K562 (cell line): Measurements from ENCODE around the gene QKI. TPM values are rescaled to one million over a fixed set of nuclear protein-coding genes. Genes with fewer than 3 reads are reported as not detected.

ENCODE experiments used
- ATAC-seq: fragments of 200-7000 bp; cut with Tn5 transposase; 3 replicates; pipeline ENCODE4 v1.9.1; 2020; ENCODE audit warnings: moderate library complexity
- BruUV-seq: library from RNA; stranded (reverse); fragments of 400-500 nt; replicated peaks from 2 replicates; lab custom pipeline; 2021; lab: Mats Ljungman, UMichigan
- CTCF ChIA-PET: fragments of 300-600 bp; formaldehyde crosslinking; extraction: SDS; loops from one replicate; lab custom pipeline; 2021; ENCODE audit warnings: low intra/inter-chr PET ratio; lab: Yijun Ruan, JAX
- POLR2A ChIA-PET: fragments of 300-600, 350-650 bp; sonication (Branson Sonifier 250); formaldehyde crosslinking; extraction: SDS; loops from one replicate; lab custom pipeline; 2021; ENCODE audit warnings: antibody characterized with exemption, inconsistent platforms; lab: Yijun Ruan, JAX
- DNase-seq, 4 experiments: peaks; one replicate each; pipeline versions ENCODE4 v3.0.0 to v3.0.0-alpha.2; 2011 to 2018; ENCODE audit warnings: low spot score in 3 of 4, mixed read lengths in 3 of 4; ENCODE audit errors: extremely low read depth in 1 of 4
- FAIRE-seq: peaks from 2 replicates; lab custom pipeline; 2011; peaks lifted over from hg19 to GRCh38; lab: Jason Lieb, UNC
- H2AFZ ChIP-seq: 2 replicates; pipeline ENCODE4 v1.6.0; 2011; ENCODE audit warnings: low read depth, low read length, control low read depth, inconsistent platforms
- H3K27ac ChIP-seq: fragments of 200-600 bp; 3 replicates; pipeline ENCODE4 v1.8.0; 2011; ENCODE audit warnings: low read depth, mild to moderate bottlenecking, control low read depth, inconsistent platforms, low read length, moderate library complexity, mixed read lengths; ENCODE audit errors: extremely low read depth
- H3K27me3 ChIP-seq, 2 experiments: fragments of 300-600 bp in 1 of 2; 2 replicates in 1 of 2; 3 replicates in 1 of 2; pipeline versions ENCODE4 v1.6.0 to v1.8.0; 2011; ENCODE audit warnings: inconsistent platforms in 2 of 2, low read length in 2 of 2, mild to moderate bottlenecking in 1 of 2, mixed read lengths in 1 of 2, moderate library complexity in 1 of 2; ENCODE audit not compliant: control insufficient read depth in 2 of 2, insufficient read depth in 2 of 2
- H3K36me3 ChIP-seq: fragments of 300-600 bp; 3 replicates; pipeline ENCODE4 v1.8.0; 2011; ENCODE audit warnings: mild to moderate bottlenecking, low read length, inconsistent platforms; ENCODE audit not compliant: control insufficient read depth, insufficient read depth
- H3K4me1 ChIP-seq, 2 experiments: fragments of 200-600 bp in 1 of 2; replicated peaks in 1 of 2; 2 replicates in 1 of 2; 3 replicates in 1 of 2; pipeline versions ENCODE4 v1.5.1 to v1.8.0; 2011; ENCODE audit warnings: inconsistent platforms in 2 of 2, low read length in 2 of 2, mild to moderate bottlenecking in 1 of 2, mixed read lengths in 1 of 2, moderate library complexity in 1 of 2; ENCODE audit not compliant: control insufficient read depth in 2 of 2, insufficient read depth in 2 of 2
- H3K4me2 ChIP-seq: 2 replicates; pipeline ENCODE4 v1.6.1; 2011; ENCODE audit warnings: low read length, control low read depth, inconsistent platforms, mixed read lengths; ENCODE audit not compliant: insufficient read depth
- H3K4me3 ChIP-seq: fragments of 200-600 bp; sonication (generic), shearing (Covaris generic); 2 replicates; pipeline ENCODE4 v1.5.1; 2016; ENCODE audit warnings: control low read depth, inconsistent platforms
- H3K79me2 ChIP-seq: fragments of 200-600 bp; 3 replicates; pipeline ENCODE4 v1.8.0; 2011; ENCODE audit warnings: low read length, inconsistent platforms; ENCODE audit not compliant: control insufficient read depth, insufficient read depth
- H3K9ac ChIP-seq, 2 experiments: 2 replicates each; pipeline versions ENCODE4 v1.6.0 to v1.6.1; 2011; ENCODE audit warnings: low read depth in 2 of 2, low read length in 2 of 2, control low read depth in 1 of 2, inconsistent platforms in 1 of 2, mild to moderate bottlenecking in 1 of 2, mixed read lengths in 1 of 2; ENCODE audit not compliant: insufficient read depth in 1 of 2
- H3K9me1 ChIP-seq: one replicate; pipeline ENCODE4 v1.6.0; 2011; ENCODE audit warnings: inconsistent platforms, mild to moderate bottlenecking, low read length, moderate library complexity; ENCODE audit not compliant: control insufficient read depth, insufficient read depth
- H3K9me3 ChIP-seq: replicated peaks from 2 replicates; pipeline ENCODE4 v1.5.1; 2011; ENCODE audit warnings: low read depth, low read length, inconsistent platforms; ENCODE audit not compliant: control insufficient read depth, insufficient read depth
- H4K20me1 ChIP-seq: replicated peaks from 2 replicates; pipeline ENCODE4 v1.6.1; 2011; ENCODE audit warnings: low read length, inconsistent platforms, mixed read lengths; ENCODE audit not compliant: control insufficient read depth, insufficient read depth
- CBX5 ChIP-seq: IDR thresholded peaks from 2 replicates; pipeline ENCODE4 v1.6.1; 2014; ENCODE audit warnings: low read depth, borderline replicate concordance
- EP400 ChIP-seq: fragments of 450-650 bp; IDR thresholded peaks from 2 replicates; pipeline ENCODE4 v1.6.1; 2017; ENCODE audit warnings: antibody characterized with exemption, mild to moderate bottlenecking, moderate library complexity
- MXI1 ChIP-seq: IDR thresholded peaks from 2 replicates; pipeline ENCODE4 v1.6.1; 2011; ENCODE audit warnings: low read depth, mild to moderate bottlenecking, improper control_type of control experiment, low read length
- NFATC3 ChIP-seq: fragments of 450-650 bp; IDR thresholded peaks from 2 replicates; pipeline ENCODE4 v1.6.1; 2017; ENCODE audit warnings: mild to moderate bottlenecking
- NFRKB ChIP-seq: fragments of 450-650 bp; IDR thresholded peaks from 2 replicates; pipeline ENCODE4 v1.6.1; 2016; ENCODE audit warnings: low read depth
- SMAD4 ChIP-seq: fragments of 250-450 bp; sonication (Bioruptor Pico); conservative IDR thresholded peaks from 2 replicates; pipeline ENCODE4 v1.8.0; 2021; ENCODE audit warnings: inconsistent platforms, mild to moderate bottlenecking, moderate library complexity
- ZNF696 ChIP-seq: fragments of 250-450 bp; sonication (Bioruptor Pico); conservative IDR thresholded peaks from 2 replicates; pipeline ENCODE4 v1.4.0; 2020; ENCODE audit warnings: mild to moderate bottlenecking, moderate library complexity
- WGBS: fragments of 100-300 bp; shearing (Covaris generic); methylation state at CpG from one replicate; pipeline ENCODE4 v1.1.6; 2016; ENCODE audit warnings: low coverage, mixed read lengths; ENCODE audit not compliant: insufficient coverage; ENCODE audit errors: missing lambda C conversion rate; 5-methylcytosine and 5-hydroxymethylcytosine counted together
- in situ Hi-C: fragments of 300-500 bp; cut with MboI; formaldehyde crosslinking; loops from 4 replicates; pipeline ENCODE4 v1.15.0; 2018; ENCODE audit warnings: inconsistent platforms, mixed read lengths
- intact Hi-C: fragments of 100-400 bp; cut with micrococcal nuclease; formaldehyde crosslinking; loops from 2 replicates; pipeline ENCODE4 v1.14.2; 2022
- polyA plus RNA-seq, 8 experiments: library from polyadenylated mRNA; depleted of rRNA in 4 of 8; stranded (reverse) in 5 of 8; unstranded in 3 of 8; fragments of >200 nt; fragmentation: Nextera tagmentation in 2 of 8; fragmentation: Illumina TruSeq in 1 of 8; extraction: Ambion mirVana in 2 of 8; extraction: Trizol in 1 of 8; gene quantifications; 2 replicates each; pipeline versions ENCODE4 v1.2.1 to v1.2.3, GENCODE V29; 2011 to 2014; ENCODE audit warnings: inconsistent platforms in 1 of 8, missing spikeins in 1 of 8
- total RNA-seq, 7 experiments: library from RNA; depleted of rRNA in 6 of 7; stranded (reverse); fragments of >200 nt in 6 of 7; fragmentation: Illumina TruSeq in 2 of 7; extraction: Trizol in 2 of 7; gene quantifications; 2 replicates each; pipeline versions ENCODE4 v1.2.1 to v1.2.3, GENCODE V29; 2011 to 2021; ENCODE audit warnings: low replicate concordance in 1 of 7

The QKI gene
- total and polyA plus RNA-seq, 9 of the 15 experiments (the other 6 are each of a cell fraction or from before 2014, with no cell fraction given) = 20.4 to 215 (median 123) TPM

DNA sequence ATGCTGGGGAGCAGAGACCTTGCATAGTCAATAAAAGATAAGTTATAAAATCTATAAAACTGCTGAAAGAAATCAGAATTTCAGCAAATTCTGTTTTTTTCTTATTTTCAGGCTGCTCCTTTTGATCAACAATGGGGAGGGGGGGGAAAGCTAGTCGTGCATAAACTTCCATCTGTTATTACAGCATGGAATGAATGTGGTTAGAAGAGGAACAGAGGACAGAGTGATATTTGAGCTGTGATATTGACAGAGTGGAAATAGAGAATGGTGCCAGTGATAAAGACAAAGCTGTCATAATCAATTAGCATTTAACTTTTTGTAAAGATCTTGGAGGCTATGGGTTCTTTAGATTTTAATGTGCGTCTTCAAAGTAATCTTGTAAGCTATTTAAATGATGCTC is 43.4 kb upstream of the QKI start (continued):
- TF ChIP-seq EP400 (no peak), SMAD4 (CRISPR knock-in tag) (no peak)

DNA sequence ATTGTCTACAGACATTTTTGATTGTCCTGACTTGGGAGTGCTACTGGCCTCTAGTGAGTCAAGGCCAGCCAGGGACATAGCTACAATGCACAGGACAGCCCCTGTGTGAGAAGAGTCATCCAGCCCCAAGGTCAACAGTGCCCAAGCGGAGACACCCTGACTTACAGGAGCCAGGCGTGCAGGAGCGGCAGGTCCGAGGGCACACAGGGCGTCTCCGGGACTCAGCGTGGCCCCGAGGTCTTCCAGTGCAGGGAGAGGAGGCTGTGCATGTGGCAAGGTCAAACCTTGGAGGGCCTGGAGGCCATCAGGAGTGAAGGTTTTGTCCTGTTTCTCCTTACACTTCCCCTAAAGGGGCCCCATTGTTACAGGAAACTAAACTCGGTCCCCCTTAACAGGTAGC is 41.3 kb upstream of the QKI start:
- Histone ChIP-seq H3K36me3 (no peaks in the 10 kb centered on the region), H2AFZ (no peak overlapping the region), H3K9me1 (no peaks in the 10 kb centered on the region), H3K9ac (no peak overlapping the region), H3K4me2 (no peak overlapping the region), H3K4me3 (no peak overlapping the region), H3K79me2 (no peaks in the 10 kb centered on the region), H3K27ac (no peak overlapping the region), H3K27me3 (peaks cover 37 to 72% of the 10 kb centered on the region in 2 experiments), H4K20me1 (no peaks in the 10 kb centered on the region), H3K9me3 (no peaks in the 10 kb centered on the region), H3K4me1 (no peaks in the 10 kb centered on the region)
- intact Hi-C loops = no loop called here
- ATAC-seq (peak; percentile 19; the same call in 2 of the 3 replicates), FAIRE-seq (no peak), DNase-seq (no peak)
- ChIA-PET POLR2A (interaction anchor here (0.6 kb wide), 1 partner anchor 77 kb away, joined by 3 read pairs; no protein-coding TSS in a partner anchor), CTCF (no interaction called here)
- WGBS = 2% methylated on average over 9 of the region's 9 CpGs
- no TSS peak for BruUV-seq
- TF ChIP-seq CBX5 = no peak
- TF ChIP-seq ZNF696 (CRISPR knock-in tag) = no peak
- TF ChIP-seq NFATC3 = no peak
- no peak for TF ChIP-seq MXI1
- TF ChIP-seq NFRKB = no peak
- in situ Hi-C loops = no loop called here
